Vagina (tissue), 2 donors: ENCODE results near the gene CREBBP. TPM values are rescaled to one million over a fixed set of nuclear protein-coding genes. Genes with fewer than 3 reads are reported as not detected.

Experiments
- DNase-seq, 2 donors: peaks; one replicate each; pipeline ENCODE4 v3.0.0-alpha.2; 2017; ENCODE audit errors: extremely low spot score in 2 of 2
- H3K27ac ChIP-seq: fragments of 200-600 bp; sonication (generic); one replicate; pipeline ENCODE4 v1.5.1; 2019
- H3K27me3 ChIP-seq: fragments of 200-600 bp; sonication (generic); one replicate; pipeline ENCODE4 v1.5.1; 2019
- H3K36me3 ChIP-seq, 2 donors: fragments of 200-600 bp; sonication (generic); one replicate each; pipeline ENCODE4 v1.5.1; 2017 to 2019
- H3K4me1 ChIP-seq: fragments of 200-600 bp; sonication (generic); one replicate; pipeline ENCODE4 v1.5.1; 2019
- H3K4me3 ChIP-seq, 2 donors: fragments of 200-600 bp; sonication (generic); 1 replicate in 1 of 2; 2 replicates in 1 of 2; pipeline ENCODE4 v1.5.1; 2016 to 2019
- H3K9me3 ChIP-seq: fragments of 200-600 bp; sonication (generic); one replicate; pipeline ENCODE4 v1.5.1; 2019
- CTCF ChIP-seq, 3 experiments: fragments of 450-650 bp in 2 of 3; fragments of 200-600 bp in 1 of 3; sonication (generic) in 1 of 3; IDR thresholded peaks; one replicate each; pipeline ENCODE4 v1.5.1; 2017 to 2019; ENCODE audit warnings: antibody characterized with exemption in 3 of 3, mild to moderate bottlenecking in 2 of 3, moderate library complexity in 2 of 3
- POLR2A ChIP-seq, 2 donors: fragments of 450-650 bp; IDR thresholded peaks; one replicate each; pipeline ENCODE4 v1.6.1; 2017; ENCODE audit warnings: antibody characterized with exemption in 2 of 2, mild to moderate bottlenecking in 2 of 2, moderate library complexity in 2 of 2
- POLR2AphosphoS5 ChIP-seq, 2 donors: sonication (generic); formaldehyde crosslinking; IDR thresholded peaks; one replicate each; pipeline ENCODE4 v1.9.0; 2017; ENCODE audit warnings: antibody characterized with exemption in 2 of 2, mild to moderate bottlenecking in 2 of 2, low read depth in 1 of 2; ENCODE audit not compliant: insufficient read depth in 1 of 2
- intact Hi-C: fragments of 100-400 bp; cut with DNase I; formaldehyde crosslinking; loops from one replicate; pipeline ENCODE4 v1.15.1; 2023
- total RNA-seq: library from RNA; depleted of rRNA; stranded (reverse); fragments of >200 nt; gene quantifications from one replicate; pipeline ENCODE4 v1.2.3, GENCODE V29; 2016

The CREBBP gene
- total RNA-seq, 1 donor from 2014 or later = 102 TPM

DNA sequence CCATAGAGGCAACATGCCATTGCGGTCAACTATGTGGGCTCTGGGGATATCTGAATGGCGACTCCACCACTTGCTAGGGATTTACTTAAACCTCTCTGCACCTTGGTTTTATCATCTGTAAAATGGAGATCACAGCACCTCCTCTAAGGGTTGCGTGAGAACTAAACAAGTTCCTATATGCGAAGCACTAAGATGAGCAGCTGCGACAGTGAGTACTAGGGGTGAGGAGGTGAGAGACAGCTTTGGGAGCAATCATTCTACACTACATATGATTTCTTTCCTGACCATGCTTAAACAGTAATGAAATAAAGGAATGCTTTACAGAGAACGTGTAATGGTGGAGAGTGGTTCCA, 61.4 kb downstream of the CREBBP start:
- Histone ChIP-seq H3K36me3 (no peaks in the 10 kb centered on the region), H3K9me3 (no peaks in the 10 kb centered on the region), H3K27me3 (no peaks in the 10 kb centered on the region), H3K4me1 (peaks cover 85% of the 10 kb centered on the region), H3K4me3 (no peak overlapping the region), H3K27ac (no peak overlapping the region)
- no peak for TF ChIP-seq CTCF (IDR thresholded peaks at IDR 0.05)
- no peak for TF ChIP-seq POLR2A (IDR thresholded peaks at IDR 0.05)
- no peak for TF ChIP-seq POLR2AphosphoS5 (IDR thresholded peaks at IDR 0.05; ENCODE audit: insufficient read depth in 1 of 2, low read depth in 1 of 2)
- DNase-seq = no peak
- intact Hi-C loops = no loop called here

DNA sequence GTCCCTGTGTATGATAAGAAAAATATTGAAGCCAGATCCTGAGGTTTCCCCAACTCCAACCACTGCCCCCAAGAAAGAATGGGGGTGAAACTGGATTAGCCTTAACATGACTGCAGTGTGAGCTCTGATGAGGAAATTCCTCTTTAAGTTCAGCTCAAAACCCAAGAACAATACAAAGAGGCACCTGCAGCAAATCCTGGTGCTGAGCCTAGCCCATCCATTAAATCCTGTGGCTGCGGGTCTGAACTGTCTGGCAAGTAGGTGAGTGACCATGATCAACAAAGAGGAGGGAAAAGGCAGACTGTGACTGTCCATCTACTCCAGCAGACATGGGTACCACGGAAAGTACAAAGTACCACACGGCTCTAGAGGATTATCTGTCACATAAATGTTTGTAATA, 64.2 kb downstream of the CREBBP start:
- no peak overlapping the region for H3K27ac ChIP-seq

DNA sequence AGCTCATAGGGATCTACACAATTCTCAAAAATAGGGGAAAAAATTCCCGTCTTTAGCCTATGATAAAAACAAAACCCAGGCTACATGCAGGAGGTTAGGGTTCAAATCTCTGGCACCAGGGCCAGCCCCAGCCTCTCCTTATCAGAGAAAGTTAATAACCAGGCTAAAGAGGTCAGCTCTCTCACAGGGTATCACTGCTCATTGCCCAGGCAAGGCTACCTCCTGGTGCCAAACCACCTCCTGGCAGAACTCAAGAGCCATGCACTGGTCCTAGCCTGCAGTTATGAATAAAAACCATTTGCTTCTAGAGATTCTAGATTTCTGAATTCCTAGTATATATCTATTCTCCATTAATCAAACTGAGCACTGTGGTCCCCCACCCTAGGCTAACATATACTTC, 65.8 kb downstream of the CREBBP start:
- H3K4me3 ChIP-seq = no peak overlapping the region
- TF ChIP-seq CTCF (IDR thresholded peaks at IDR 0.05) (no peak), POLR2AphosphoS5 (IDR thresholded peaks at IDR 0.05; ENCODE audit: insufficient read depth in 1 of 2, low read depth in 1 of 2) (no peak), POLR2A (IDR thresholded peaks at IDR 0.05) (no peak)
- no peak overlapping the region for H3K27ac ChIP-seq
- H3K4me1 ChIP-seq = peaks cover 61% of the 10 kb centered on the region
- H3K9me3 ChIP-seq = no peaks in the 10 kb centered on the region
- intact Hi-C loops = no loop called here
- DNase-seq = no peak
- no peaks in the 10 kb centered on the region for H3K27me3 ChIP-seq
- H3K36me3 ChIP-seq = peaks cover 0 to 5% of the 10 kb centered on the region in 2 donors

More for the DNA sequence above, 64.2 kb downstream of the CREBBP start:
- no peaks in the 10 kb centered on the region for H3K9me3 ChIP-seq
- H3K27me3 ChIP-seq = no peaks in the 10 kb centered on the region
- H3K4me3 ChIP-seq = no peak overlapping the region
- intact Hi-C loops = no loop called here
- TF ChIP-seq POLR2AphosphoS5 (IDR thresholded peaks at IDR 0.05; ENCODE audit: insufficient read depth in 1 of 2, low read depth in 1 of 2) = no peak
- TF ChIP-seq POLR2A (IDR thresholded peaks at IDR 0.05) = no peak
- TF ChIP-seq CTCF (IDR thresholded peaks at IDR 0.05) = no peak
- H3K36me3 ChIP-seq = no peaks in the 10 kb centered on the region
- no peak for DNase-seq
- H3K4me1 ChIP-seq = peaks cover 63% of the 10 kb centered on the region

- intact Hi-C loops = no loop called here
These were observed 67.9 kb downstream of the CREBBP start for GRCh38 chr16:3812469-3813172.

More at GRCh38 chr16:3812469-3813172, 67.9 kb downstream of the CREBBP start:
- no peak for DNase-seq
- no peak for TF ChIP-seq CTCF (IDR thresholded peaks at IDR 0.05)
- no peak for TF ChIP-seq POLR2AphosphoS5 (IDR thresholded peaks at IDR 0.05; ENCODE audit: insufficient read depth in 1 of 2, low read depth in 1 of 2)
- no peak for TF ChIP-seq POLR2A (IDR thresholded peaks at IDR 0.05)
- Histone ChIP-seq H3K36me3 (peaks cover 0 to 13% of the 10 kb centered on the region in 2 donors), H3K27ac (no peak overlapping the region), H3K27me3 (no peaks in the 10 kb centered on the region), H3K4me3 (no peak overlapping the region), H3K4me1 (peaks cover 51% of the 10 kb centered on the region), H3K9me3 (no peaks in the 10 kb centered on the region)
